Activated CD8-positive, alpha-beta memory T cell treated with anti-CD3 and anti-CD28 coated beads, Interleukin-2, amount 50 U/mL, for 48 hours (primary cell): ENCODE measurements around the gene ADPRHL1.
"Not testable (repeated sequence)": the region's sequence is repeated elsewhere in the genome, so short reads cannot be mapped to it uniquely, and the experiment has no call there.

Source experiments
- DNase-seq: peaks from one replicate; pipeline ENCODE4 v3.0.0-alpha.2; 2020

ADPRHL1 gene

DNA sequence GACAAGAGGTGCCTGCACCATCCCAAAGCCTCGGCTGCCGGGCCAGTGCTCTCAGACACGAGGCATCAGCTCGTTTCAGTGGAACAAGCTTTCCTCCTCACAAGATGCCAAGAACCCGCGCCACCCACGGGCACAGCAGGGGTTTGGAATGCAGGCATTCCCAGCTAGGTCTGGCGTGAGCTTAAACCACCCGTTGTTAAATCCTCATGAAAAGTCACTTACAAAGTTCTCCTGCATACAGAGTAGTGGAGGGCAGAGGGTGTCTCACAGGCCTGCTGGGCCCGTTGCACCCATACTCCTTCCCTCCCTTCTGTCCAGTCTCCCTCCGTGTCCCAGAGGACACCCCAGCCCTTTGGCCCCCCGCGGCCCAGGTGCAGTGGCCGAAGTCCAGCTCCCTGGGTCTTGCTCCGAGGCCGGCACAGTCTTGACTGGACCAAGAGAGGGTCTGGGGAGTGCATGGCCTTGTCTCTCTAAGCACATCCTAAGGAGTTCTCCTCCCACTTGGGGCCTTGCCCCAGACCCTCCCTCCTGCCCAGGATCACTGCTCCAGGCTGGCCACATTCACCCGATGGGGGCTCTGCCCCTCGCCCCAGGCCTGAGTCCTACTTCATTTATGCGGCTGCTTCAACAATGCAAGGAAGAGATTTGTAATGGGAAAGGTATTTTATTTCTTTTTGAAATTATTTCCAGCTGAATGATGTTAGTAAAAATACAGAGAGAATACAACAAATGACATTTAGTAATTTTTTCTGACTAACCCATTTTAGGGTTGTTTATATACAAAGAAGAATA is 54.1 kb downstream of the ADPRHL1 start:
- DNase-seq: no peak

DNA sequence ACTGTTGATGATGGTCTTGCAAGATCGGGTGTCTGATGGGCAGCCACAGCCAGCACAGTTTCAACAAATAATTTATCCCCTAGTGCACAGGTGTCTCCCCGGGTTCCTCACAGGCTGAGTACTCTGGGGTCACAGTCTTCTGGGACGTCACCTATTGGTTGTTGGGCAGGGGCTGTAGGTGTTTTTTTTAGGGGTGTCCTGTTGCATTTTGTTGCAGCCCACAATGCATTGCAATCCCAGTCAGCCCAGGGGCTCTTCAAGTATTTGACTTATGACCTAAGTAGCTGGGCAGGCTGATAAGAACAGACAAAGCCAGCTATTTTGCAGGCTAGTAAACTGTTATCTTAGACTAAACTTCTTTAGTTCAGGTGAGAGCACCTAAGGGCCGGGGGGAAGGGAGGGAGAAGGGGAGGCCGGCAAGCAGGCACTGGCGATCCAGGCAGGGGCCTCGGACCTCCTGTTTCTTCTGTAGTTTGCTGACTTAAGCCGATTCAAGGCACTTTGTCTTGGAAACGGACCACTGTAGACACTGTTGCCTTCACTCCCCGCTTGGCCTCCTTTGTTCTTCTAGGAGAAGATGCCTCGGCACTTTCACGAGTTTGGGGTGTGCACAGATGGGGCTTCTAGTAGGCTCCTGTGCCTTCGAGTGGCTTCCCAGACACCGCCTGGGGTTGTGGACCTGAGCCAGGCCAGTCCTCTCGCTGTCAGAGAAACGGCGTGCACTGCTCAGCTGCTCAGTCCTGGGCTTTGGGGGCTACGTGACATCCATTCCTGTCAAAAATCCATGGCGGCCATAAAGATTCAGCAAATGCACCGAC is 55.5 kb downstream of the ADPRHL1 start:
- no peak for DNase-seq

DNA sequence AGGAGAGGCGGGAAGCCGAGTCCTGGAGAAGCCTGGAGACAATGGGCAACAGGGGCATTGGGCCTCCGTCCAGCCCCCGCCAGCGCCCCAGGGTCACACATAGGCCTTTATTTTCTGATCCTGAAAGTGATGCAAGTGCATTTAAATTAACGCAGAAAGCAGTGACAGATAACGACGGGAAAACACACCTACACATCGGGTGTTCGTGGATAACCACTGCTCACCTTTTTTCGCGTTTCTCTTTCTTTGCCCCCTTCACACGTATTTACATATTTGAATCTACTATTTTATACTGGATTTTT is 59.0 kb downstream of the ADPRHL1 start:
- DNase-seq: no peak

DNA sequence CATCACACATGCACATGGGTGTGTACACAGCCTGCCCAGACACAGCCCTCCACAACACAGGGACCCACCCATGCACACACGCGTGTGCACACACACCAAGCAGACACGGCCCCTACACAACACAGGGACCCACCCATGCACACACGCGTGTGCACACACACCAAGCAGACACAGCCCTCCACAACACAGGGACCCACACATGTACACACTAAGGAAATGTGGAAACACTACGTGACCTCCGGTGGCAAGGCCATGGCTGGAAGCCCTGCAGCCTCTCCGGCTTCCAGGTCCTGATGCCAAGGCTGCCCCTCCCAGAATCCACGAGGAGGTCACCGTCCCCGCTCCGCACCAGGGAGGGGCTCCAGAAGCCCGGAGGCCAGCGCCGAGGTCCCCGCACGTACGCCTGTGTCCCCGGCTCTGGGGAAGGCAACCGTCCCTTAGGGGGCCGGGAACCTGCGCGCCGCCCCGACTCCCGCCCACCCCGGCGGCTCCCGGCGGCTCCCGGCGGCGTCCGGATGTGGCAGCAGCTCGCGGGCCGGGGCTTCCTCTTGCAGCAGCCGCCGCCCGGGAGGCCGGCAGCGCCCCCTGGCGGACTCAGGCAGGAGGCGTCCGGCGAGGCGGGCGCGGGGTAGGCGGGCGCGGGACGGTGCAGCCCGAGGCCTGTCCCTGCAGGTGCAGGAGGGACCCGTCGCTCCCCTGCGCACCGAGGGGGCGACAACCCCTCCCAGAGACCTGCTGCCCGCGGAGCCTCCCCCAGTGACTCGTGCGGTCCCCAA is 59.5 kb downstream of the ADPRHL1 start:
- peak; percentile 95 for DNase-seq

DNA sequence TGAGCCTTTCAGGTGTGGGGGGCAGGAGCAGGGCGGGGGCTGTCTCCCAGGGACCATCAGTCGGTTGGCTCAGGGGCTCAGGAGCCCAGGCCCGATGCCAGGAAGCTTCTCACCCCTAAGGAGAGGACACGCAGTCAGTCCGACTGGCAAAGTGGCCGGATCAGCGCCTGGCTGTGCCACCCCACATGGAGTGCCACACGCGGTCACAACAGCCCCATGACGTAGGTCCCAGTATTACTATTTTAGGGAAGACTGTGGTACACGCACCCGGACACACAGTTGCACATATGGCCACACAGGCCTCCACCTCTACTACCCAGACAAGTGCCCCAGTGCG is 60.1 kb downstream of the ADPRHL1 start:
- no peak for DNase-seq

DNA sequence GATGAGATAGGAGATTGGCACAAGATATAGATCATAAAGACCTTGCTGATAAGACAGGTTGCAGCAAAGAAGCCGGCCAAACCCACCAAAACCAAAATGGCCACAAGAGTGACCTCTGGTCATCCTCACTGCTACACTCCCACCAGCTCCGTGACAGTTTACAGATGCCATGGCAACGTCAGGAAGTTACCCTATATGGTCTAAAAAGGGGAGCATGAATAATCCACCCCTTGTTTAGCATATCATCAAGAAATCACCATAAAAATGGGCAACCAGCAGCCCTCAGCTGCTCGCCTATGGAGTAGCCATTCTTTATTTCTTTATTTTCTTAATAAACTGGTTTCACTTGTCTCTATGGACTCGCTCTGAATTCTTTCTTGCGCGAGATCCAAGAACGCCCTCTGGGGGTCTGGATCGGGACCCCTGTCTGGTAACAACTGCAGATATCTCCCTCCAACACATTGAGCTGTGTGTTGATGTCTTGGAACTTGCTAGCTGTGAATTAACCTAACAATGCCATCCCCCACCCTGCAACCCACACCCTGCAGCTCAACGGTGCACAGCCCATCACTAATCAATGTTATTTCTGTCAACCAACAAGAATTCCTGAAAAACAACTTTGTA is 62.3 kb downstream of the ADPRHL1 start:
- DNase-seq: no peak

DNA sequence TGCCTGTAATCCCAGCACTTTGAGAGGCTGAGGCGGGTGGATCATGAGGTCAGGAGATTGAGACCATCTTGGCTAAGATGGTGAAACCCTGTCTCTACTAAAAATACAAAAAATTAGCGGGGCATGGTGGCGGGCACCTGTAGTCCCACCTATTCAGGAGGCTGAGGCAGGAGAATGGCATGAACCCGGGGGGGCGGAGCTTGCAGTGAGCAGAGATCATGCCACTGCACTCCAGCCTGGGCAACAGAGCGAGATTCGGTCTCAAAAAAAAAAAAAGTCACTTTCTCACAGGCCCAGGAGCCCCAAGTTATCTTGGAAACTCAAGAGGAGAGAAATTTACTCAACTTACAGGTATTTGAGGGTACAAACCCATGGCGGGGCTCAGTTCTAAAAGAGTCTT is 63.7 kb downstream of the ADPRHL1 start:
- not testable (repeated sequence) for DNase-seq

DNA sequence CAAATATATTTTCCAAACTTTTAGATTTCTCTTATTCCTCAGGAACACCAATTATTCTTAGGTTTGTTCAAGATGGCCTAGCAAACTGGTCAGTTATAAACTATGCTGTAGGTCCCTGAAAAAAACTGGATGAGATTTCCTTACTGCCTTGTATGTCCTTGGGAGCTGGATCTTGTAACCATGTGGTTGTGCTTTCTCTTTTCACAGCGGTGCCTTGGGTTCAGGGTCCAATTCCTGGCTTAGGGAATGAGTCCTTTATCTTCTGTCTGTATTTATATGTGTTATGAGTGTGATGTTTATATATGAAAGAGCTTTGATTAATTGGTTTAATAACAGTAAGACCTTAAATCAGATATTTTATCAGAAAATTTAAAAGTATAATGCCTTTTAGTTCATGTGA is 65.9 kb downstream of the ADPRHL1 start:
- no peak for DNase-seq

DNA sequence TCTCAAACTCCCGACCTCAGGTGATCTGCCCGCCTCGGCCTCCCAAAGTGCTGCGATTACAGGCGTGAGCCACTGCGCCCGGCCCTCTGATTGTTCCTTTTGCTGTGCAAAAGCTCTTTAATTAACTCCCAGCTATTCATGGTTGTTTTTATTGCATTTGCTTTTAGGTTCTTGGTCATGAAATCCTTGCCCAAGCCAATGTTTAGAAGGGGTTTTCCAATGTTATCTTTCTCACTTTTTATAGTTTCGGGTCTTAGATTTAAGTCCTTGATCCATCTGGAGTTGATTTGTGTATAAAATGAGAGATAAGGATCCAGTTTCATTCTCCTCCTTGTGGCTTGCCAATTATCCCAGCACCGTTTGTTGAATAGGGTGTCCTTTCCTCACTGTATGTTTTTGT is 70.2 kb downstream of the ADPRHL1 start:
- DNase-seq: no peak

DNA sequence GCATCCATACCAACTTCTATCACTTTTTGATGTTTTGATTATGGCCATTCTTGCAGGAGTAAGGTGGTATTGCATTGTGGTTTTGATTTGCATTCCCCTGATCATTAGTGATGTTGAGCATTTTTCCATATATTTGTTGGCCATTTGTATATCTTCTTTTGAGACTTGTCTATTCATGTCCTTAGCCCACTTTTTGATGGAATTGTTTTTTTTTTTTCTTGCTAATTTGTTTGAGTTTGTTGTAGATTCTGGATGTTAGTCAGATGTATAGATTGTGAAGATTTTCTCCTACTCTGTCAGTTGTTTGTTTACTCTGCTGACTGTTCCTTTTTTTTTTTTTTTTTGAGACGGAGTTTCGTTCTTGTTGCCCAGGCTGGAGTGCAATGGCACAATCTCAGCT is 70.7 kb downstream of the ADPRHL1 start:
- DNase-seq: not testable (repeated sequence)

DNA sequence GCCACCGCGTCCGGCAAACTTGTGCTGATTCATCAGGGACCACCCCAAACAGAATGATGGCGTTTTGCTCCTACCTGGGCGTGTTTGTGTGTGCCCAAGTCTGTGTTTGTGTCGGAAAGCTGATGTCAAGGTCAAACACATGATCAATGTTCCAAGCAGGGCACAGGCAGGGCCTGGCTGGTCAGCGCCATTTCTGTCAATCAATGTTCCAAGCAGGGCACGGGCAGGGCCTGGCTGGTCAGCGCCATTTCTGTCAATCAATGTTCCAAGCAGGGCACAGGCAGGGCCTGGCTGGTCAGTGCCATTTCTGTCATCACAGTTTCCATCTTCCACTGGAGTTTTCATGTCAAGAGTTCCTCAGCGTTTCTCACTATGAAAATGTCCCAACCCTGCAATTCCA is 74.5 kb downstream of the ADPRHL1 start:
- no peak for DNase-seq

DNA sequence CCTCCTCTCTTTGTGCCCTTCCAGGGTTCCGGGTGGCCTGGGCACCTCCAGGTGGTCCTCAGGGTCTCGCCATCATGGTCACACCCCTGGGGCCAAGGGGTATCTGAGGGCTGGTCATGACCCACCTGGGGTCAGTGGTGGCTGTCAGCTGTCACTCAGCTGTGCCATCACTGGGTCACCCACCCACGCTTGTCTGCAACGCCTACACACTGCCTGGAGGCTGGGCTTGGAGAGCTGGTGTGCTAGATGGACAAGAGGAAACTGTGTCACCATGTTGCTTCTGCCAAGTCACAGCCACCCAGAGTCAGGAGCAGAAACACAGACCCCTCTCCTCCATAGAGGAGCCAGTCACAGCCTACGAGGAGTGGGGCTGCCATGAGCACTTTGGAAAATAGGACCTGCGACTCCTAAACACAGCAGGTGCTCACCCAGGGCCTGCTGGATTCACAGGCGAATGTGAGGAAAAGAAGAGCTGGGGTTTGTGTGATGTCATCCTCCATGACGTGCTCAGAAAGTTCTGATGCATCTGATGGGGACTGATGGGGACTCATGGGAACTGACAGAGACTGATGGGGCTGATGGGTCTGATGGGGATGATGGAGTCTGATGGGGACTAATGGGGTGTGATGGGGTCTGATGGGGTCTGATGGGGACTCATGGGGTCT is 78.6 kb downstream of the ADPRHL1 start:
- DNase-seq: no peak

DNA sequence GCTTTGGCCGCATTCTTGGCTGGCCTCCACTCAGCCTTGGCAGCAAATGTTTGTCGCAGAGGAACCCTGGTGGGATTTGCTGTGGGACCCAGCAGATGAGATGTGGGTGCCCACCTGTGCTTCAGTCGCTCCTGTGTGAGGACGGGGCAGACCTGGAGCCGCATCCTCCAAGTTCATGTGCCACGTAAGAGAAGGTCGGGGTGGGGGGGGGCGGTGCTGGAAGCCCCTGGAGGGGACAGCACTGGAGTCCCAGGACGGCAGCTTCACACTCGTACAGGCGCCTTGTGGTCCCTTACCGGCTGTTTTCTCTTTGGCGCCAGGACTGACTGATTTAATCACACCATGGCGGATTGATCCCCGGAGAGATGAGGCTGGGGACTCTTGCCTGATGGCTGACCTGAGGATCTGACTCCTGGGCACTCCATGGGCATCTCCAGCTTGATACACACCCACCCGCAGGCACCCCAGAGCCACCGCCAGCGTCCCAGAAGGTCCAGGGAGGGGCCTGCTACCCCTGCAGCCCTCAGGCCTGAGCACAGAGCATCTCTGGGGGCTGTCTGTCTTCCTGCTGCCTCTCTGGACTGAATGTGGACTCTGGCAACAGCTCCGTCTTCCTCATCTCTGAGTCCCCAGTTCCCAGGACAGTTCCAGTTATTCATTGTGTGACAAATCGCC is 79.3 kb downstream of the ADPRHL1 start:
- no peak for DNase-seq

DNA sequence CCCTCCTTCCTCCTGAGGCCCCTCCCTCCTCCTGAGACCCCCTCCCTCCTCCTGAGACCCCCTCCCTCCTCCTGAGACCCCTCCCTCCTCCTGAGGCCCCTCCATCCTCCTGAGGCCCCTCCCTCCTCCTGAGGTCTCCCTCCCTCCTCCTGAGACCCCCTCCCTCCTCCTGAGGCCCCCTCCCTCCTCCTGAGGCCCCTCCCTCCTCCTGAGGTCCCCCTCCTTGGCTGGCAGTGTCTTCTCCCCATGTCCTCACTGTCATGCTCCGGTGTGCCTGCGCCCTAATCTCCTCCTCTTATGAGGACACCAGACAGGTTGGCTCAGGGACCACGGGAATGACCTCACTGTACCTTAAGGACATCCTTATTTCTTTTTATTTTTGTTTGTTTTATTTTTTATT is 81.6 kb downstream of the ADPRHL1 start:
- not testable (repeated sequence) for DNase-seq

DNA sequence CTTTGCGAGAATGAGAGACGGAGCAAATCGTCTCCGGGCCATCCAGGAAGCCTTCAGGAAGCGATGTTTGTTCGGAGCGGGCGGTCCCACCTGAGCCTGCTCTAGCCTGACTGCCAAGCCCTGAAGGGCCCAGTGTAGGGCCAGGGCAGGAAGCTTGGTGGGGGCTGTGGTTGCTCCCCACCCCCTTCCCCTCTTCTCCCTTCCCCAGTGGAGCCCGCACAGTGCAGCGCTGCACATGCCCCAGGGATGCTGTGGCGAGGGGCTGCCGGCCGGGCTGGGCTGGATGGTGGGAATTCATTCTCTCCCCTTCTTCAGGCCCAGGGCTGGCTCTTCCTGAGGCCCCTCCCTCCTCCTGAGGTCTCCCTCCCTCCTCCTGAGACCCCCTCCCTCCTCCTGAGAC is 82.2 kb downstream of the ADPRHL1 start:
- no peak for DNase-seq

DNA sequence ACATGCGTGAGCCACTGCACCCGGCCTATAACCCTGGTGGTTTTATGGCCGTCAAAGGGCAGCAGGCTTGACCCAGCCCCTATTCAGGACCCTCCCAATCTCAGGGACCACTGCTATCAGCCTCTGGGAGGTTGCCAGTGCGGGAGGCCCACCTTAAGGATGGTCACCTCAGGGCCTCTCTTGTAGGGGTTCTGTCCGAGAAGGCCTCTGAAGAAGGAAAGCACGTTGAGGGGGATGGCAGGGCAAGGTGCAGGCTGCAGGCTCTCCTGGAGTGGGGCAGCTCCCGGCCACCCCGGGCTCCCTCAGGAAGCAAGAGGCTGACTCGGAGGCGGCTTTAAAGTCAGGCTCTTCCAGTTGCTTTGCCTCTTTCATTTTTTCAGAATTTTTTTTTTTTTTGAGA is 83.4 kb downstream of the ADPRHL1 start:
- DNase-seq: no peak

DNA sequence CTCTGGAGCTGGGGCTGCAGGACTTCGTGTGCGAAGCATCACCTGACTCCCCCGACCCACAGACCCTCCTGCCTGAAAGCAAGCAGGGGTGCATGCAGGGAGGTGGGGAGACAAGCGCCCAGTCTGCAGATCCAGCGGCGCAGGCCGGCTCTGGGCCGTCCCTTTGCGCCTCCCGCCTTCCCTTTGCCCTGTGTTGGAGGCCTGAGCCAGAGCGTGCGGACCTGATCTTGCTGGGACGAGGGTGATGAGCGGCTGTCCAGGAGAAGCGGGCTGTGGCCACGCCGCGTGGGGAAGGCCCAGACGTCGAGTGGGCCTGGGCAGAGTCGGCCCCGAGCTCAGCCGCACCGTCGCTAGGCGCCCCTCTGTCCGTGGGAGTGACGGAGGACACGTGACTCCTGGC is 84.1 kb downstream of the ADPRHL1 start:
- DNase-seq: no peak

DNA sequence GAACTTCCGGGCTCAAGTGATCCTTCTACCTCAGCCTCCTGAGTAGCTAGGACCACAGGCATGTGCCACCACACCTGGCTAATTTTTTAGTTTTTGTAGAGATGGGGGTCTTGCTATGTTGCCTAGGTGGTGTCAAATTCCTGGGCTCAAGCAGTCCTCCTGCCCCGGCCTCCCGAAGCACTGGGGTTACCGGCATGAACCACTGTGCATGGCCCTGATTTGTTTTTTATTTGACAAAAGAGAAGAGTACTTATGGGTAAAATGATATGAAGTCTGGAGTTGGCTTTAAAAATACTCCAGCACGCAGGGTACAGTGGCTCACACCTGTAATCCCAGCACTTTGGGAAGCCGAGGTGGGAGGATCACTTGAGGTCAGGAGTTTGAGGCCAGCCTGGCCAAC is 84.9 kb downstream of the ADPRHL1 start:
- DNase-seq: not testable (repeated sequence)

DNA sequence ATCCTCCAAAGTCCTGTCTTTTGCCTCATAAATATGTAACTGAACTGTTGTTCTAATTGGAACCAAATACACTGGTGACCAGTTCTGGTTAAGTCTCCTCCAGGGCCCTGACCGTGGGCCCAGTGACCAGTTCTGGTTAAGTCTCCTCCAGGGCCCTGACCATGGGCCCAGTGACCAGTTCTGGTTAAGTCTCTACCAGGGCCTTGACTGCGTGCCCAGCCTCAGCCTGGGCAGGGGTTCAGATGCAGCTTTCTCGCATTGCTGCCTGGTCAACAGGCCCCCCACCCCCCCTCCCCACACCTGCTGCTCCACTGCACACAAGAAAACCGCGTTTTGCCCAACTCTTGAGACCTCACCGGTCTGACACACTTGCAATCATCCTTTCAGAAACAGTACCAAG is 85.5 kb downstream of the ADPRHL1 start:
- DNase-seq: no peak

DNA sequence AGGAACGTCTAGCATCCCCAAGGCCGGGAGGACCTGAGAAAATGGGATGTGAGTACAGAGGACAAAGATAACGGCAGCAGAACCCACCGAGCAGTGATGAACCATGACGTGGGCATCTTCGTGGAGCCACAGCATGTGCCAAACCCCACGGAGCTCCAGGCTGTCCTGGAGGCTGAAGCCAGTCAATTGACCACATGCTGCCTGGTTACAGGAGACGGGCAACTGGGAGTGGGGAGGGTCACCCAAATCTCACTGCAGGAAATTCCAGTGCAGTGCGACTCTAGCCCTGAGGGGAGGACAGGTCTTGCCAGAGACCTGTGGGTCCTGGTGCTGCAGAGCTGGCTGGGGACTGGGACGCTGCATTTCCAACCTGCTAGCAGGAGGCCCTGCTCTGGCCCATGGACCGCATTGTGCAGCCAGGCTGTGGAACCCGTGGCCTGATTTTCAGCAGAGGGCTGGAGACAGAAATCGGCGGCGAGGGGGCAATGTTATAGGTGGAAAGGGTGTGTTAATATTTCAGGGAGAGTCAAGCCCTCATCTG is 86.2 kb downstream of the ADPRHL1 start:
- no peak for DNase-seq

DNA sequence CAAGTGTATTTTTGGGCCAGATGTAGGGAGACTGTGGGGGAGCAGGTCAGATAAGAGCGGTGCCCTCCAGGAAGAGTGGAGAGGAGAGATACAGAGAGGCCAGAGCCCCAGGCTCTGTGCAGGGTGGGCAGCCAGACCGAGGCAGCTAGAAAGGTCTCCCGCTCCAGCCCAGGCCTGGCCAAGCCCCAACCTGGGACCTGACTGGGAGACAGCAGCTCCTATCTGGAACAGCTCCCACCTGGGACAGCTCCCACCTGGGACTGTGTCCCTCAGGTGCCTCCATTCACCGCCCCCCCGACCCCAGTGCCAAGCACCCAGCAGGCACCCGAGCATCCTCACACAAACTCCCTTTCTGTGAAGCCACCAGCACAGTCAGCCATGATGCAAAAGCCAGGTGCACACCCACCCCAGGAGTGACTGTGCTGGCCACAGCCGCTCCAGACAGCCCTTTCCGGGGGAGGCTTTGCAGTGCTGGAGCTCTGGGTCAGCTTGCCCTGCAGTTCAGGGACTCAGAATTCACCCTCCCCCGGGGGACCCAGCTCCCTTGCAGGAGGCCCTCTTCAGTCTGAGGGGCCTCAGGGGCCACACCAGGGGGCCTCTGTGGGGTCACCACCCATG is 87.2 kb downstream of the ADPRHL1 start:
- DNase-seq: no peak

DNA sequence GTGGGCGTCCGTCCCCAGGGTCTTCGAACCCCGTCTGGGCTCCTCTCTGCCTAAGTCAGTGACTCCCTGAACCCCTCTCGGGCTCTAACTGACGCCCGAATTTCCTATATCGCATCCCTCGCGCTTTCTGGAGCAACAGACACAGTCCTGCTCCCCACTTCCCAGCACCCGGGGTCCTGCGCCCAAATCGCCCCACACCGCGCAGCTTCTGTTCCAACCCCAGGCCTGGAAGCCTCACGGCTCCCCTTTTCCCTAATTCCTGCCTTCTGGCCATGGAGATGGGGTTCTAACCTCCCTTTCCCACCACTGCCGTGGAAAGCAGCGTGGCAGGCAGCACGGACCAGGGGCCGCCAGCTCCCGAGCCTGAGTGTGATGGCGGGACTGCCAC is 87.7 kb downstream of the ADPRHL1 start:
- DNase-seq: no peak
